OCI-LY7 (cell line): Measurements from ENCODE around the gene SPATA6.

Experiments used
- CTCF ChIP-seq: fragments of 200-600 bp; sonication (generic); conservative IDR thresholded peaks from 2 replicates; pipeline ENCODE4 v1.5.1; 2014; ENCODE audit warnings: mild to moderate bottlenecking, antibody characterized with exemption, low read length, moderate library complexity, mixed read lengths
- EZH2phosphoT487 ChIP-seq: fragments of 200-600 bp; sonication (generic); IDR thresholded peaks from 2 replicates; pipeline ENCODE4 v1.6.1; 2018; ENCODE audit warnings: low read depth, borderline replicate concordance, mild to moderate bottlenecking, mixed run types, antibody characterized with exemption, low read length, moderate library complexity, mixed read lengths

- TF ChIP-seq CTCF: no peak
- TF ChIP-seq EZH2phosphoT487: no peak
Observed at GRCh38 chr1:48246727-48247126, 225.3 kb downstream of the SPATA6 start.
